ENCODE data around the gene LLGL1.
A peak's percentile ranks its signal among the peaks of the same experiment; 100 is the strongest.

LLGL1 gene

DNA sequence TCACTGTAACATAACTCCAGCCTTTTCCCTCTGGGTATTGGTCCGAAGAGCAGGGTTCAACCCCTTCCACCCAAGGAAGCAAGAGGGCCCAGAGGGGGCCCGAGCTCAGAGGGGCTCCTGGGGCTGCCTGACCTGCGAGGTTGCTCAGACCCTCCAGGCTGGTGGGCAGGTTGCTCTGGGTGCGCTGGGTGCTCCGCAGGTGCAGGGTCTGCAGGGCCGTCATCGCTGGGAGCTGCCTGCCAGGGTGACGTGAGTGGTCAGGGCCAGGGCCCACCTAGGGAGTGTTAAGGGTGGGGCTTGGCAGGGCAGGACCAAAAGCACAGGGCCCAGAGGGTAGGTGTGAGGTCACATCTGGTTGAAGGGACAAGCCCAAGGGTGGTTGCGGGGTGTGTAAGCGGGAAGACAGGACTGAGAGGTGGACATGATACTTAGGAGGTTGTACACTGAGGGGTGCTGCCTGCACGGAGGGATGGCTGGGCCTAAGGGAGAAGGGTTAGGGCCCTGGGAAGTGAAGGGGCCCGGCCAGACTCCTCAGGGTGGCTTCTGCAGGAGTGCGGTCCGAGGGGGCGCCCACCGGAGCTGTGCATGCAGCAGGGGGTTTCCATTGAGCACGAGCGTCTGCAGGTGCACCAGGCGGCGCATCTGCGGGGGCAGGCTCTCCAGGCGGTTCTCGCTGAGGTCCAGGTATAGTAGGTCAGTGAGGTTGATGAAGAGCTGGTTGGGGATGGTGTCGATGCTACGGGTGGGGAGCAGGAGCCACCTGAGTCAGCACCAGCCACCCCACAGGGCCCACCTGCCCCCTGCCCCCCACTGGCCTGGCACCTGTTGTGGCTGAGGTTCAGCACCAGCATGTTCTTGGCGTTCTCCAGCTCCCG is 28.7 kb downstream of the LLGL1 start:
- DNase-seq, result no peak

GRCh38 chr17:18254888-18255649 is 29.6 kb downstream of the LLGL1 start:
- no peak for DNase-seq

DNA sequence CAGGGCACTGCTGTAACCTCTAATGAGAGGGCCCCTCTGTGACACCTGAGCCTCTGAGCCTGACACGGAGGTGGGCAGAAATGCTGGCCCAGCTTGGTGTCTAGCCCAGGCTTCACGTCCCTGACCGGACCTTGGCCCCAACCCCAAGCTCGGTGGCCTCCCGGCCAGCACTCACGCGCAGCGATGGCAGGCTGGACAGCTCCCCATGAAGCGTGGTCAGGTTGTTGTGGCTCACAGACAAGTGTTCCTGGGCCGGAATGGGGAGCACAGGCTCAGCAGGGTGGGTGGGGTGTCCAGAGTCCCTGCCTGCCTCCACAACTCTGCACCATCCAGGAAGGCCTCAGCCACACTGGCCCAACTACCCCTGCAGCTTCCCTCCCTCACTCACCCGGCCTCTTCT is 30.9 kb downstream of the LLGL1 start:
- DNase-seq, result no peak

DNA sequence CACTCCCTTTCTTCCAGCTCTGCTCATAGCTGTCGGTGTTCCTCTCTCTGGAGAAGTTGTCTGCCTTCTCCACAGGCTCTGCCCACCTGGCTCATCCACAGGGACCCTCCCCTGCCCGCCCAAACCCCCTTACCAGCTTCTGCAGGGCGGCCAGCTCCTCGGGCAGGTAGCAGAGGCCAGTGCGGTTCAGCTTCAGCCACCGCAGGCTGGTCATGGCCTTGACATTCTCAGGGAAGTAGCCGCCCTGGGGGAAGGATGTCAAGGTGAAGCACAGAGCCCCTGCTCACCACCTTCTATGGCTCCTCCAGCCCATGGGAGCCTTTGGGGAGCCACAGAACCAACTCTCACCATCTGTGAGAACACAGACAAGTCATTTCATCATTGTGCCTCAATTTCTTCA is 31.3 kb downstream of the LLGL1 start:
- no peak for DNase-seq

GRCh38 chr17:18257268-18257981 is 32.0 kb downstream of the LLGL1 start:
- DNase-seq, result no peak

DNA sequence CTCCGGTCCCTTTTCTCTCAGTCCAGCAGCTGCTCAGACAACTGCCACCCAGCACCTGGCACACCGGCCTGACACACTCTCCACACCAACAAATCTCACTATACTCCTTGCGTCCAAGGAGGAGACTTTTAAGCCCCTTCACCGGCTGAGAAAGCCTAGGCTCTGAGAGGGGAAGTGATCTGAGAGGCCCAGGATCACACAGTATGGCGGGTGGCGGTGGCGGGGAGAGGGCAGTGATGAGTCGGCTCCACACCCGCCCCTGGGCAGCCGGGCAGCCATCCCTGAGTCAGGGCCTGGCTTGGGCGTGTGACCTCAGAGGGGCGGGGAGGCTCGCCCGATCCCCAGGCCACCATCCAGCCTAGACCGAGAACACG is 32.5 kb downstream of the LLGL1 start:
- DNase-seq, result no peak

- DNase-seq, result no peak
Observed at GRCh38 chr17:18258356-18259038, 33.1 kb downstream of the LLGL1 start, which contains the start of gene FLII. FLII (minus strand) TSS chr17:18258738; CDS start chr17:18258690, 48 bp downstream.

GRCh38 chr17:18259621-18260331 is 34.3 kb downstream of the LLGL1 start:
- DNase-seq, result no peak

- peak; percentile 69 for DNase-seq
Observed at GRCh38 chr17:18260332-18261145, 35.1 kb downstream of the LLGL1 start, which contains the start of gene MIEF2. MIEF2 (plus strand) TSS chr17:18260662; CDS start chr17:18262721, 2,059 bp downstream.

GRCh38 chr17:18261146-18261515 is 35.7 kb downstream of the LLGL1 start:
- DNase-seq, result no peak

- no peak for DNase-seq
Observed at GRCh38 chr17:18261659-18262058, 36.2 kb downstream of the LLGL1 start.

DNA sequence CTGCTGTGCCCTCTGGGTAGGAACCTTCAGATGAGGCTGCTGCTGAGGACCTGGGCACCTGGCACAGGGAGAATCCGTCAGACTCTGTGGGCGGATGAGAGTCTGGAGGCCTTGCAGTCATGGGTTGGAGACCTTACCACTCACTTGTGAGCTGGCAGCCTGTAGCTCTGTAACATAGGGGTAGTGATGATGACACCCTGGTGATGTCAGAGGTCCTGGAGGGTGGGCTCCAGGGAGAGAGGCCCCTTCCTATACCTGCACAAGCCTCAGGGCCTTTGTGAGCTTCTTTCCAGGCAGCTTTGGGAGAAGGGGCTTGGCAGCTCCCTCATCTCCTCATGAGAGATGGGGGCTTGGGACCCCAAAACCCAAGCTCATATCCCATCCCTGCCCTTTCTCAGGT is 36.7 kb downstream of the LLGL1 start:
- DNase-seq, result no peak

- no peak for DNase-seq
Observed at GRCh38 chr17:18262641-18263040, 37.2 kb downstream of the LLGL1 start.

DNA sequence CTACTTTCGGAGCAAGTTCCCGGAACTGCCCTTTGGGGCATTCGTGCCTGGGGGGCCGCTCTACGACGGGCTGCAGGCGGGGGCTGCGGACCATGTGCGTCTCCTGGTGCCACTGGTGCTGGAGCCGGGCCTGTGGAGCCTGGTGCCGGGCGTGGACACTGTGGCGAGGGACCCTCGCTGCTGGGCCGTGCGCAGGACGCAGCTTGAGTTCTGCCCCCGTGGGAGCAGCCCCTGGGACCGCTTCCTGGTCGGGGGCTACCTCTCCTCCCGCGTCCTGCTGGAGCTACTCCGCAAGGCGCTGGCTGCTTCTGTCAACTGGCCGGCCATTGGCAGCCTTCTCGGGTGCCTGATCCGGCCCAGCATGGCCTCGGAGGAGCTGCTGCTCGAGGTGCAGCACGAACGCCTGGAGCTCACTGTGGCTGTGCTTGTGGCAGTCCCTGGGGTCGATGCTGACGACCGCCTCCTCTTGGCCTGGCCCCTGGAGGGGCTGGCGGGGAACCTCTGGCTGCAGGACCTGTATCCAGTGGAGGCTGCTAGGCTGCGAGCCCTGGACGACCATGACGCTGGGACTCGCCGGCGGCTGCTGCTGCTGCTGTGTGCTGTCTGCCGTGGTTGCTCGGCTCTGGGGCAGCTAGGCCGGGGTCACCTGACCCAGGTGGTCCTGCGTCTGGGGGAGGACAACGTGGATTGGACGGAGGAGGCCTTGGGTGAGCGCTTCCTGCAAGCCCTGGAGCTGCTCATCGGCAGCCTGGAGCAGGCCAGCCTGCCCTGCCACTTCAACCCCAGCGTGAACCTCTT is 38.6 kb downstream of the LLGL1 start:
- DNase-seq, result no peak

DNA sequence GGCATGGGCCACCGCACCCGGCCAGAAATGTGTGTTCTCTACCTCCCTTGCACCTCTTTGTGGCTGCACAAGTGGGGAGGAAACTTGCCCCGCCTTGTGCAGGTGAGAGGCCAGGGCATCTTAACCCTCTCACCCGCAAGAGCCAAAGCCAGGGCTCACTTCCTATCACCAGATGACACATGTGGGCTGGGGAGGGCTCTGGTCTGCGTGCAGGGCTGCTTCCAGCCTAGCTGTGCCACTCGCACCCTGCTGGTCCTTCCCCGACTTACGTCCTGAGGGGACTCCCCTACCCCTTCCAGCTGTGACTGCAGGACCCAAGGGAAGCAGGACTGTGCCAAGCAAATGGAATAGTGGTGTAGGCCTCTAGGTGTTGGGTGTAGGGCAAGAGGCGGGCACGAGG is 41.9 kb downstream of the LLGL1 start:
- DNase-seq, result no peak

- DNase-seq, result no peak
Observed at GRCh38 chr17:18267927-18268711, 42.7 kb downstream of the LLGL1 start.

DNA sequence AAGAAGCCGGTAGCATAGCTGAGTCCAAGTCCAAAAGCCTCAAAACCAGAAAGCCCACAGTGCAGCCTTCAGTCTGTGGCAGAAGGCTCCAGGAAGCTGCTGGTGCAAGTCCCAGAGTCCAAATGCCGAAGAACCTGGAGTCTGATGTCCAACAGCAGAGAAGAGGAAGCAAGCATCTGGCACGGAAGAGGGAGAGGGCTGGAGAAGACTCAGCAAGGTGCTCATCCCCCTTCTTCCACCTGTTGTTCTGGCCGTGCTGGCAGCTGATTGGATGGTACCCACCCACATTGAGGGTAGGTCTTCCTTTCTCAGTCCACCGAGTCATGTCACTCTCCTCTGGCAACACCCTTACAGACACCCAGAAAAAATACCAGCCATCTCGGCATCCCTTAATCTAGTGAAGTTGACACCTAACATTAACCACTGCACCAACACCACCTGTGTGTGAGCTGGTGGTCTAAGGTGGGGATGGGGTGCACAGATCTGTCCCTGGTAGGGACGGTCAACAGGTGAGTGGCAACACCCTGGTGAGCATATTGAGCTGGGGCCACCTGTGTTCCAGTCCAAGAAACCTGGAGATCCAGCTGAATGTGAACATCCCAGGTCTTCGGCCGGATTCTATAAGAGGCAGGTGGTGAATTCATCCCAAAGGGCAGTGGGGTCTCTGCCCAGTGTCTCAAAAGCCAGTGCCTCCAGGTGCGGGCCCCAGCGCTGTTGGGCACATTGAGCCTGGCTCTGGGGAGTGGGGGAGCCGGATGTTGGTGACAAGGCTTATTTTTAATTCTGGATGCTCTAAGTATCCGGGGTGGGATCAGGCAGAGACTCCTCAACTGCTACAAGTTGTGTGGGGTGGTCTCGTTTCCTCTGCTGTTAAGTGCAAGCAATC is 44.9 kb downstream of the LLGL1 start:
- DNase-seq, result no peak

GRCh38 chr17:18277076-18277475 is 51.6 kb downstream of the LLGL1 start:
- no peak for DNase-seq
